Ishikawa (cell line): Measurements from ENCODE around the gene PIGU.
A peak's percentile ranks its signal among the peaks of the same experiment; 100 is the strongest.

Experiments
- CEBPB ChIP-seq: IDR thresholded peaks from 2 replicates; pipeline ENCODE4 v1.6.1; 2012
- CREB1 ChIP-seq: IDR thresholded peaks from 2 replicates; pipeline ENCODE4 v1.6.1; 2012; ENCODE audit warnings: low read depth
- EGR1 ChIP-seq: IDR thresholded peaks from 2 replicates; pipeline ENCODE4 v1.6.1; 2012
- EP300 ChIP-seq: IDR thresholded peaks from 2 replicates; pipeline ENCODE4 v1.6.1; 2012; ENCODE audit warnings: borderline replicate concordance
- FOXM1 ChIP-seq: IDR thresholded peaks from 2 replicates; pipeline ENCODE4 v1.6.1; 2012; ENCODE audit warnings: low read depth, borderline replicate concordance
- NFIC ChIP-seq: IDR thresholded peaks from 2 replicates; pipeline ENCODE4 v1.6.1; 2012
- RAD21 ChIP-seq: IDR thresholded peaks from 2 replicates; pipeline ENCODE4 v1.6.1; 2012; ENCODE audit warnings: low read depth
- REST ChIP-seq: IDR thresholded peaks from 2 replicates; pipeline ENCODE4 v1.6.1; 2012; ENCODE audit warnings: low read depth, mild to moderate bottlenecking
- TAF1 ChIP-seq: IDR thresholded peaks from 2 replicates; pipeline ENCODE4 v1.6.1; 2012; ENCODE audit warnings: low read depth, mild to moderate bottlenecking
- TCF12 ChIP-seq: IDR thresholded peaks from 2 replicates; pipeline ENCODE4 v1.6.1; 2012; ENCODE audit warnings: low read depth
- TEAD4 ChIP-seq: IDR thresholded peaks from 2 replicates; pipeline ENCODE4 v1.6.1; 2012
- YY1 ChIP-seq: IDR thresholded peaks from 2 replicates; pipeline ENCODE4 v1.6.1; 2012; ENCODE audit warnings: low read depth
- ZBTB7A ChIP-seq: IDR thresholded peaks from 2 replicates; pipeline ENCODE4 v1.6.1; 2012; ENCODE audit warnings: low read depth
- TF ChIP-seq, protein P1 (sequence below): IDR thresholded peaks from 2 replicates; pipeline ENCODE4 v1.6.1; 2012
- TF ChIP-seq, protein P2 (sequence below): IDR thresholded peaks from 2 replicates; pipeline ENCODE4 v1.6.1; 2012

The PIGU gene

DNA sequence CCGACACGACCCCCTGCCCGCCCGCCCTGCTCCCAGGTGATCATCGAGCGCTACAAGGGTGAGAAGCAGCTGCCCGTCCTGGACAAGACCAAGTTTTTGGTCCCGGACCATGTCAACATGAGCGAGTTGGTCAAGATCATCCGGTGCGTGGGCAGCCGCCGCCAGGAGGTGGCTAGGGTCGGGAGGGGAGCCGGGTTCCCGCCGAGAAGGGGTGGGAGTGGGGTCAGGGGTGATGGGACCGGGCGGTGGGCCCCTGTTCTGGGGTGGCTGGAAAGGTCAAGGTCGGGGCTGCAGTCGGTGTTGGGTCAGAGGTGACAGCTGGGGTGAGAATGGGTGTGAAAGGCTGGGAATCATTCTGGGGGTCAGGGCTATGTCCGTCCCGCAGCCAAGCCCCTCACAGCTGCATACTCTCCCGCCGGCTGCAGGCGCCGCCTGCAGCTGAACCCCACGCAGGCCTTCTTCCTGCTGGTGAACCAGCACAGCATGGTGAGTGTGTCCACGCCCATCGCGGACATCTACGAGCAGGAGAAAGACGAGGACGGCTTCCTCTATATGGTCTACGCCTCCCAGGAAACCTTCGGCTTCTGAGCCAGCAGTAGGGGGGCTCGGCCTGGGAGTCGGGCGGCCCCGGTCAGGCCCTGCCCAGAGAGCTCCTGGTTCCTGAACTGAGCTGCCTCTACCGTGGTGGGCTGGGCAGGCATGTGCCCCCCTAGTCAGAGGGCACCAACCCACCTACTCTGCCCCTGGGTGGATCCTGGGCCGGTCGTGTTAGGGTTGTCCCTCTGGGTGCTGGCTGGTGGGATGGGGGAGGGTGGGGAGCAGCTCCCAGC is 117.4 kb downstream of the PIGU start:
- TF ChIP-seq RAD21 (no peak), EP300 (no peak), YY1 (no peak), ZBTB7A (no peak), CREB1 (no peak), TAF1 (no peak), TCF12 (no peak)
- TF ChIP-seq, protein P1, sequence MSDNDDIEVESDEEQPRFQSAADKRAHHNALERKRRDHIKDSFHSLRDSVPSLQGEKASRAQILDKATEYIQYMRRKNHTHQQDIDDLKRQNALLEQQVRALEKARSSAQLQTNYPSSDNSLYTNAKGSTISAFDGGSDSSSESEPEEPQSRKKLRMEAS: no peak

- TF ChIP-seq TCF12: 0 out of 2 replicates have a peak, but pooled peaks have one; percentile 17
- peak; percentile 24; the same call in 1 of the 2 replicates for TF ChIP-seq ZBTB7A
- no peak for TF ChIP-seq YY1
- TF ChIP-seq, protein P1: peak; percentile 62
- peak; percentile 89 for TF ChIP-seq CREB1
- TF ChIP-seq TAF1: no peak
- no peak for TF ChIP-seq TEAD4
- no peak for TF ChIP-seq NFIC
These were observed 118.3 kb downstream of the PIGU start, which contains the start of gene MAP1LC3A for GRCh38 chr20:34558320-34559218. Gene MAP1LC3A, plus strand, starts transcription at chr20:34558718. Its CDS starts 151 bp downstream, at chr20:34558869.

- no peak for TF ChIP-seq TCF12
- no peak for TF ChIP-seq EP300
- no peak for TF ChIP-seq EGR1
- no peak for TF ChIP-seq CREB1
- no peak for TF ChIP-seq TAF1
- TF ChIP-seq YY1: no peak
- no peak for TF ChIP-seq TEAD4
- TF ChIP-seq REST: no peak
- no peak for TF ChIP-seq CEBPB
- no peak for TF ChIP-seq RAD21
These were observed 119.0 kb downstream of the PIGU start for GRCh38 chr20:34557936-34558319.

GRCh38 chr20:34553366-34553867 is 123.5 kb downstream of the PIGU start:
- TF ChIP-seq REST (no peak), TCF12 (no peak), NFIC (no peak), YY1 (no peak), TAF1 (no peak), RAD21 (no peak), CEBPB (no peak), EP300 (no peak), TEAD4 (no peak), CREB1 (no peak), FOXM1 (no peak), EGR1 (no peak), ZBTB7A (no peak)
- TF ChIP-seq, protein P2, sequence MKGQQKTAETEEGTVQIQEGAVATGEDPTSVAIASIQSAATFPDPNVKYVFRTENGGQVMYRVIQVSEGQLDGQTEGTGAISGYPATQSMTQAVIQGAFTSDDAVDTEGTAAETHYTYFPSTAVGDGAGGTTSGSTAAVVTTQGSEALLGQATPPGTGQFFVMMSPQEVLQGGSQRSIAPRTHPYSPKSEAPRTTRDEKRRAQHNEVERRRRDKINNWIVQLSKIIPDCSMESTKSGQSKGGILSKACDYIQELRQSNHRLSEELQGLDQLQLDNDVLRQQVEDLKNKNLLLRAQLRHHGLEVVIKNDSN: no peak
- TF ChIP-seq, protein P1: no peak

GRCh38 chr20:34552569-34552968 is 124.3 kb downstream of the PIGU start:
- TF ChIP-seq, protein P2: no peak
- TF ChIP-seq TEAD4: no peak
- no peak for TF ChIP-seq CEBPB
- TF ChIP-seq EGR1: no peak
- no peak for TF ChIP-seq RAD21
- TF ChIP-seq NFIC: no peak
- no peak for TF ChIP-seq REST
- TF ChIP-seq YY1: no peak
- TF ChIP-seq, protein P1: no peak
- no peak for TF ChIP-seq EP300
- no peak for TF ChIP-seq ZBTB7A
- no peak for TF ChIP-seq TAF1
- no peak for TF ChIP-seq TCF12
- no peak for TF ChIP-seq CREB1
- TF ChIP-seq FOXM1: no peak
